ENCODE results near the gene MTCL1.

Gene MTCL1

GRCh38 chr18:8773980-8774379 lies 68.6 kb downstream of the MTCL1 start:
- Mint-ChIP-seq H3K4me3 (no peak overlapping the region), H3K36me3 (ENCODE audit: low read depth) (no peaks in the 10 kb centered on the region), H3K27ac (no peak overlapping the region), H3K4me1 (ENCODE audit: low read depth) (no peaks in the 10 kb centered on the region), H3K27me3 (ENCODE audit: low read depth) (peaks cover 7% of the 10 kb centered on the region), H3K9me3 (no peaks in the 10 kb centered on the region)

DNA sequence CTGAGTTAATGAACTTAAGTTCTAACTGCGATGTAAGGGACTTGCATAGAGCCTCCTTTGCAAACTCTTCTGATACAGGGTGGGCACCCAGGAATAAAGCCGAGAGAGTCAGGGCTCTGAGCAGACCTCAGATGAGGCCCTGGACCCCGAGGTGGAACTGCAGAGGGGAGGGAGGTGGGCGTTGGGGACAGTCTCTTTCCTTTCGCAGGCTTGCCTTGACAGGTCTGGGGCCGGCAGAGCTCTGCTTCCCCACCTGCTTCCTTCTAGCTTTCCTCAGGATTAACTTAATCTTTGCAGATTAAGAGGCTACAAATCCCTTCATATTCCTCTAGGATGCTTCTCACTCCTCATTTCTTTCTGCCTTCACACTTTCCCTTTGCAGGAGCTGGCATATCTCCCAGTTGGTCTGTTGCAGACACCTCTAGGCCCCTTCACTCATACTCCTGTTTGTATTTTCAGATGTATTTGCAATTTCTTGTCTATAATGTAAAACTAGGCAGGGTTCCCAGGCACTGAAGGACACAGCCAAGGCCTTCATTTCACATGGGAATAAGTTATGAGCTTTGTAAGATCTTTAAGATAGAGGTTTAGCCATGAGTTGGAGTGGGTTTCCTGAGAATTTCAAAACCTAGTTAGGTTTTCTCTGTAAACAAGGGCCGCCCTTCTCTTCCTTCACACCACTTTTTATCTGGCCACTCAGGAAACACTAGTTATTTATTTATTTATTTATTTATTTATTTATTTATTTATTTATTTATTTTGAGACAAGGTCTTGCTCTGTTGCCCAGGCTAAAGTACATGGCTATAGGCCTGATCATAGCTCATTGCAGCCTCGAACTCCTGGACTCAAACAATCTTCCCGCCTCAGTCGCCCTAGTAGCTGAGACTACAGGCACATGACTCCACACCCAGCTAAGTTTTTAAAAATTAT lies 70.9 kb downstream of the MTCL1 start:
- H3K9me3 Mint-ChIP-seq = no peaks in the 10 kb centered on the region
- H3K4me1 Mint-ChIP-seq (ENCODE audit: low read depth) = no peaks in the 10 kb centered on the region
- H3K36me3 Mint-ChIP-seq (ENCODE audit: low read depth) = no peaks in the 10 kb centered on the region
- no peak overlapping the region for H3K4me3 Mint-ChIP-seq
- peaks cover 9% of the 10 kb centered on the region for H3K27me3 Mint-ChIP-seq (ENCODE audit: low read depth)
- no peak overlapping the region for H3K27ac Mint-ChIP-seq

- Mint-ChIP-seq H3K4me1 (ENCODE audit: low read depth) (no peaks in the 10 kb centered on the region), H3K27me3 (ENCODE audit: low read depth) (peaks cover 9% of the 10 kb centered on the region), H3K36me3 (ENCODE audit: low read depth) (no peaks in the 10 kb centered on the region), H3K9me3 (no peaks in the 10 kb centered on the region), H3K27ac (no peak overlapping the region), H3K4me3 (no peak overlapping the region)
Observed at GRCh38 chr18:8777846-8778245, 72.5 kb downstream of the MTCL1 start.

DNA sequence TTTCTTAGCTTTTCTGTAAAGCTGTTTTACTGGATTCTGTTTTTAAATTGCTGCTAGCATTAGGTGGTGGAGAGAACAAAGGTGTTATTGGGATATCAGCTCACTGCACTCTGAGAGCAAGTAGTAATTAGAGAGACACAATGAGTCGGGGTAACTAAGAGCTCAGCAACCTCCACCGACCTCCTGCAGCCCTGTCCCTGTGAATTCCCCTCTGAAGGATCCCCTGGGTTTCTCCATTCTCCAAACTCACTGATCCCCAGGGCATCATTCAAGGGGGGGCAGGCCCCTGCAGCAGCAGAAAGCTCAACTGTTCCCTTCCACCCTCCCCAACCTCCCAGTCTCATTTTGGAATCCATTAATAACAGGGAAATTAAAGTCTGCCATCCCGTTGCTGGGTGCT lies 73.0 kb downstream of the MTCL1 start:
- no peak overlapping the region for H3K27ac Mint-ChIP-seq
- no peaks in the 10 kb centered on the region for H3K9me3 Mint-ChIP-seq
- no peaks in the 10 kb centered on the region for H3K36me3 Mint-ChIP-seq (ENCODE audit: low read depth)
- H3K4me3 Mint-ChIP-seq = no peak overlapping the region
- no peaks in the 10 kb centered on the region for H3K4me1 Mint-ChIP-seq (ENCODE audit: low read depth)
- peaks cover 9% of the 10 kb centered on the region for H3K27me3 Mint-ChIP-seq (ENCODE audit: low read depth)

DNA sequence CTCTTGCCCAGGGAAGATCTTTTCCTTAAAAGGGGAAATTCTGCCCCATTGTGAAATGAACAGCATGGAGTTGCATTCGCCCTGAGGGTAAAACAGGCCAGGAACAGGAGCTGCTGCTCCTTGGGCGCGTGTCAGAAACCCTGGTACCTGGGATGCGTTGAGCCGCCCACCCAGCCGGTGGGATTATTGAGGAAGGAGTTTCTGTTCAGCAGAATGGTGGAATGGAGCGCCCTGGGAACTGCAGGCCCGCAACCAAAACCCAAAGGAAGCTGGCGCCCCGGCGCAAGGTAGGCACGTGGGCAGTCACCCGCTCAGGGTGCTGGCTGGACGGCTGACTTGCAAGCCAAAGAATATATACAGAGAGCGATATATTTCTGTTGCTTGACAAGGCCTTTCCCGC lies 73.5 kb downstream of the MTCL1 start:
- Mint-ChIP-seq H3K36me3 (ENCODE audit: low read depth) (no peaks in the 10 kb centered on the region), H3K4me1 (ENCODE audit: low read depth) (no peaks in the 10 kb centered on the region), H3K4me3 (no peak overlapping the region), H3K27me3 (ENCODE audit: low read depth) (peaks cover 9% of the 10 kb centered on the region), H3K9me3 (no peaks in the 10 kb centered on the region), H3K27ac (no peak overlapping the region)

DNA sequence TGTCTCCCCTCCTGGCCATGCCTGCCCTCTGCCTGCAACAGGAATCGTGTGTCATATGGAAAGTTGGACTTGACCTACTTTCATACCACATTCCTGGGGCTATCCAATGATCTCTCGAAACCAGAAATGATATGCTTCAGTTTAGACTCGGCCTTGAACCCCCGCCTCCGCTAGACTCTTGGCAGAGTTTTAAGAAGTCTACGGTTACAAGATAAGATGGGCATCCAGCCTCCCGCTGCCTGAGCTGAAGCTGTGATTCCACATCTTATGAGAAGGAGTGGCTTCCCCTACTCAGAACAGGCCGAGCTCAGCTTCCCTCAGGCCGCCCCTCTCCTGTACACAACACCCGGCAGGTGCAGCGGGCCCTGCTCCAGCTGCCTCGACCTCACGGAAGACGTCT lies 73.9 kb downstream of the MTCL1 start:
- H3K4me3 Mint-ChIP-seq = no peak overlapping the region
- H3K36me3 Mint-ChIP-seq (ENCODE audit: low read depth) = no peaks in the 10 kb centered on the region
- peaks cover 9% of the 10 kb centered on the region for H3K27me3 Mint-ChIP-seq (ENCODE audit: low read depth)
- H3K4me1 Mint-ChIP-seq (ENCODE audit: low read depth) = no peaks in the 10 kb centered on the region
- no peaks in the 10 kb centered on the region for H3K9me3 Mint-ChIP-seq
- H3K27ac Mint-ChIP-seq = no peak overlapping the region

DNA sequence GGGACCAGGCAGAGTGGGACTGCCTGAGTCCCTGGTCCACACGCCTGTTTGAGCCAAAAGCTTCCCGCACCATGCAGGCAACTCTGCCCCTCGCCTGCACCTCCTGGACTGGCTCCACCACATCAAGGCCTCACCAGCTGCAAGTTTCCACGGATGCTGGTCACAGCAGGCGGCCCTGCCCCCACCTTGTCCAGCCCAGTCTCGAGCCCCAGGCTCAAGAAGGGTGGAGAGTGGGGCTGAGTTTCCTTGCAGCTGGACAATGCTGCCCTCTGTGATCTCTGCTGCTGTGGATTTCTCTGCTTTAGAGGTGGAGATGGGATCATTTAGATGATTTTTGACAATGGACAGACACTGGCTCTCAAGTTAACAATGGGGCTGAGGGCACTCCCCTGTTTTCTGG lies 74.9 kb downstream of the MTCL1 start:
- Mint-ChIP-seq H3K4me3 (no peak overlapping the region), H3K36me3 (ENCODE audit: low read depth) (no peaks in the 10 kb centered on the region), H3K27me3 (ENCODE audit: low read depth) (peaks cover 9% of the 10 kb centered on the region), H3K9me3 (no peaks in the 10 kb centered on the region), H3K27ac (no peak overlapping the region), H3K4me1 (ENCODE audit: low read depth) (no peaks in the 10 kb centered on the region)

DNA sequence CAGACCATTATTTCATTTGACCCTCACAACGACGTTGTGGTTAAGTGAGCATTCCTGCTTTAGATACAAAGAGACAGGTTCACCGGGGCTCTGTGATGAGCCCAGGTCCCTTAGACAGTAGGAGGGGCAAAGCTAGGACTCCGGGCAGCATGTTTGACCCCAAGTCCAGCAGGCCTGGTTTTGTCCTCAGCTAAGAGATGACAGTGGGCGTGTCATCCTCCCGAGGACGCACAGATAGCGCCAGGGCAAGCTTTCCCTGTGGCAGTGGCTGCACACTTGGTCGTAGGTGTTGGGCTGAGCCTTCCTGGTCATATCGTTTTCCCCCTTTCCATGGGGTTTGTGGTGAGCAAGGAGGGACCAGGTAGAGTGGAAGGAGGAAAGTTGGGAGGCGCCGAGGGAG lies 76.3 kb downstream of the MTCL1 start:
- Mint-ChIP-seq H3K4me1 (ENCODE audit: low read depth) (no peaks in the 10 kb centered on the region), H3K36me3 (ENCODE audit: low read depth) (no peaks in the 10 kb centered on the region)

GRCh38 chr18:8783335-8783993 lies 78.1 kb downstream of the MTCL1 start:
- Mint-ChIP-seq H3K36me3 (ENCODE audit: low read depth) (no peaks in the 10 kb centered on the region), H3K27ac (no peak overlapping the region), H3K9me3 (no peaks in the 10 kb centered on the region), H3K4me1 (ENCODE audit: low read depth) (no peaks in the 10 kb centered on the region), H3K4me3 (no peak overlapping the region), H3K27me3 (ENCODE audit: low read depth) (peaks cover 4% of the 10 kb centered on the region)

More for the DNA sequence above, 76.3 kb downstream of the MTCL1 start:
- Mint-ChIP-seq H3K27me3 (ENCODE audit: low read depth) (peaks cover 9% of the 10 kb centered on the region), H3K4me3 (no peak overlapping the region), H3K27ac (no peak overlapping the region), H3K9me3 (no peaks in the 10 kb centered on the region)

DNA sequence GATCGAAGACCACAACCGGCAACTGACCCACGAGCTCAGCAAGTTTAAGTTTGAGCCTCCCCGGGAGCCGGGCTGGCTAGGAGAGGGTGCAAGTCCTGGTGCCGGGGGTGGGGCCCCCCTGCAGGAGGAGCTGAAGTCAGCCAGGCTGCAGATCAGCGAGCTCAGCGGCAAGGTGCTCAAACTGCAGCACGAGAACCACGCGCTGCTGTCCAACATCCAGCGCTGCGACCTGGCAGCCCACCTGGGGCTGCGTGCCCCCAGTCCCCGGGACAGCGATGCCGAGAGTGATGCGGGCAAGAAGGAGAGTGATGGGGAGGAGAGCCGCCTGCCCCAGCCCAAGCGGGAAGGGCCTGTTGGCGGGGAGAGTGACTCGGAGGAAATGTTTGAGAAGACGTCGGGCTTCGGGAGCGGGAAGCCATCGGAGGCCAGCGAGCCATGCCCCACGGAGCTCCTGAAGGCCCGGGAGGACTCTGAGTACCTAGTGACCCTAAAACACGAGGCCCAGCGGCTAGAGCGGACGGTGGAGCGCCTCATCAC lies 78.7 kb downstream of the MTCL1 start:
- H3K36me3 Mint-ChIP-seq (ENCODE audit: low read depth) = no peaks in the 10 kb centered on the region
- H3K27me3 Mint-ChIP-seq (ENCODE audit: low read depth) = peaks cover 3% of the 10 kb centered on the region
- no peak overlapping the region for H3K27ac Mint-ChIP-seq
- no peaks in the 10 kb centered on the region for H3K9me3 Mint-ChIP-seq
- H3K4me1 Mint-ChIP-seq (ENCODE audit: low read depth) = no peaks in the 10 kb centered on the region
- H3K4me3 Mint-ChIP-seq = no peak overlapping the region

DNA sequence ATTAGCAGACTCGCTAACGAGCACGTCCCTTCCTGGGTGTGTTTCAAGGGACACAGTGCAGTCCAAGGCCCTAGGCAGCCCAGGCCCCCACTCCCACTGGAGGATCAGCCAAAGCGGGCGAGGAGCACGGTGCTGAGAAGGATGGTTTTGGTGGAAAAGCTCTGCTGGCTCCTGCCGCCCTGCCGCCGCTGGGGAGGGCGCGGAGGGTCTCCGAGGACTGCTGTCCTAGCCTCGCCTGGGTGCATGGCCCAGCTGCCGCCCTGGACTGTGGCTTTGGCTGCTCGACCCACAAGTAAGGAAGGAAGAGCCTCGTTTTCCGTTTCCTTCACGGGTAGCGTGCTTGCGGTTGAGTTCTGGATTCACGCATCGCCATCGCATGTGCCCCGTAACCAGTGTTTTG lies 79.9 kb downstream of the MTCL1 start:
- H3K4me1 Mint-ChIP-seq (ENCODE audit: low read depth) = no peaks in the 10 kb centered on the region
- H3K27ac Mint-ChIP-seq = no peak overlapping the region
- peaks cover 4% of the 10 kb centered on the region for H3K27me3 Mint-ChIP-seq (ENCODE audit: low read depth)
- H3K4me3 Mint-ChIP-seq = no peak overlapping the region
- no peaks in the 10 kb centered on the region for H3K36me3 Mint-ChIP-seq (ENCODE audit: low read depth)
- no peaks in the 10 kb centered on the region for H3K9me3 Mint-ChIP-seq

GRCh38 chr18:8785855-8786482 lies 80.6 kb downstream of the MTCL1 start:
- Mint-ChIP-seq H3K27me3 (ENCODE audit: low read depth) (peaks cover 4% of the 10 kb centered on the region), H3K4me1 (ENCODE audit: low read depth) (no peaks in the 10 kb centered on the region), H3K36me3 (ENCODE audit: low read depth) (no peaks in the 10 kb centered on the region), H3K4me3 (no peak overlapping the region), H3K27ac (no peak overlapping the region), H3K9me3 (no peaks in the 10 kb centered on the region)

GRCh38 chr18:8786483-8787370 lies 81.4 kb downstream of the MTCL1 start:
- H3K9me3 Mint-ChIP-seq = no peaks in the 10 kb centered on the region
- H3K36me3 Mint-ChIP-seq (ENCODE audit: low read depth) = no peaks in the 10 kb centered on the region
- H3K27ac Mint-ChIP-seq = no peak overlapping the region
- no peaks in the 10 kb centered on the region for H3K4me1 Mint-ChIP-seq (ENCODE audit: low read depth)
- H3K4me3 Mint-ChIP-seq = no peak overlapping the region
- peaks cover 4% of the 10 kb centered on the region for H3K27me3 Mint-ChIP-seq (ENCODE audit: low read depth)

DNA sequence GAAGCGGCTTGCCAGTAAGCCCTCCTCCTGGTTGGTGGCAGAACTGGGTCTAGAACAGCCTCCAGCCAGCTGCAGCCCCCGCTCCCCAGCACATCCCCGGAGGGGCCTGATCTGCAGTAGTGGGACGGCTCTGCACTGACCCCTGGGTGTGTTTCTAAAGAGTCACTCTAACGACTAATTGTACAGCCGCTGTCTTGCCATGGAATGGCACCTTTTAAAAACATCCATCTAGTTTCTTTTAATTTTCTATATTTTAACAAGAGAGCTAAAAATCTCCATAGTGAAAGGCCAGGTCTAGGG lies 82.0 kb downstream of the MTCL1 start:
- Mint-ChIP-seq H3K36me3 (ENCODE audit: low read depth) (no peaks in the 10 kb centered on the region), H3K4me1 (ENCODE audit: low read depth) (no peaks in the 10 kb centered on the region), H3K27ac (no peak overlapping the region), H3K4me3 (no peak overlapping the region), H3K9me3 (no peaks in the 10 kb centered on the region), H3K27me3 (ENCODE audit: low read depth) (peaks cover 4% of the 10 kb centered on the region)
